GM12801 (cell line): ENCODE measurements around the gene ORM2.

Source experiments
- TF ChIP-seq, protein P1 (sequence below): IDR thresholded peaks from one replicate; pipeline ENCODE4 v1.5.1; 2011; ENCODE audit warnings: control low read depth; ENCODE audit not compliant: insufficient read length; ENCODE audit errors: extremely low read depth

The ORM2 gene

DNA sequence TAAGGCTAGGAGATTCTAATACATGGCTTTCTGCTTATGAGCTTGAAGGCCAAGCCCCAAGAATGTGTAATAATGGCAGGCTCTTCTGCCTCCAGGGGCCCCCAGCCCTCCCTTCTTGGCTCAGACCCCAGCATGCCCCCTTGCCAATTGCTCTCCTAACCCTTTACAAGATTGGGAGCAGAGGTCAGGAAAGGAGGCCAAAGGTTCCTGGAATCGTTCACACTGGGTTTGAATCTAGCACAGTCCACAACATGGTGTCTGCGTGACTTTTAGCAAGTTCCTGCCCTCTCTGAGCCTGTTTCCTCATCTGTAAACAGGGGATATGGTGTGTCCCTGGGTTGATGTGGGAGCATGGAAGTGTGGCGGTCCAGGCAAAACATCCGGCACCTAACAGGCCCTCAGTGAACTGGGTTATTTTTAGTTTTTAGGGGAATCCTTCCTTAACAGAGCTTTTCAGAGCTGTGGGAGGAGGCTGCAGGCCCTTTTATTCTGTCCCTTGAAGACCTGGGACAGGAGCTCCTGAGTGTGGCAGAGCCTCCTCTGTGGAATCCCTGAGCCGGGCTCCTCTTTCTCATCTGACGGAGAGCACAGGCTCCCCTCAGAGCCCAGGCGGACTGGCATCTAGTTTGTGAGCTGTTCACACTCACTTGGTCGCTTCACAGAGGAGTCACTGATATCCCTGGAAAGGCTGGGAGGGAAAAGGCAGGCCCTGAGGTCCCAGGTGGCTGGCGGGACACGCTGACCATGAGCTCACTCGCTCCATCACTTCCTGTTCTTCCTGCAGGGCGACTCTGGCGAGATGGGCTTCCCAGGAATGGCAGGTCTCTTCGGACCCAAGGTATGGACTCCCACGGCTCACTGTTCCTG lies 30.1 kb upstream of the ORM2 start:
- TF ChIP-seq, protein P1, sequence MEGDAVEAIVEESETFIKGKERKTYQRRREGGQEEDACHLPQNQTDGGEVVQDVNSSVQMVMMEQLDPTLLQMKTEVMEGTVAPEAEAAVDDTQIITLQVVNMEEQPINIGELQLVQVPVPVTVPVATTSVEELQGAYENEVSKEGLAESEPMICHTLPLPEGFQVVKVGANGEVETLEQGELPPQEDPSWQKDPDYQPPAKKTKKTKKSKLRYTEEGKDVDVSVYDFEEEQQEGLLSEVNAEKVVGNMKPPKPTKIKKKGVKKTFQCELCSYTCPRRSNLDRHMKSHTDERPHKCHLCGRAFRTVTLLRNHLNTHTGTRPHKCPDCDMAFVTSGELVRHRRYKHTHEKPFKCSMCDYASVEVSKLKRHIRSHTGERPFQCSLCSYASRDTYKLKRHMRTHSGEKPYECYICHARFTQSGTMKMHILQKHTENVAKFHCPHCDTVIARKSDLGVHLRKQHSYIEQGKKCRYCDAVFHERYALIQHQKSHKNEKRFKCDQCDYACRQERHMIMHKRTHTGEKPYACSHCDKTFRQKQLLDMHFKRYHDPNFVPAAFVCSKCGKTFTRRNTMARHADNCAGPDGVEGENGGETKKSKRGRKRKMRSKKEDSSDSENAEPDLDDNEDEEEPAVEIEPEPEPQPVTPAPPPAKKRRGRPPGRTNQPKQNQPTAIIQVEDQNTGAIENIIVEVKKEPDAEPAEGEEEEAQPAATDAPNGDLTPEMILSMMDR: no peak

DNA sequence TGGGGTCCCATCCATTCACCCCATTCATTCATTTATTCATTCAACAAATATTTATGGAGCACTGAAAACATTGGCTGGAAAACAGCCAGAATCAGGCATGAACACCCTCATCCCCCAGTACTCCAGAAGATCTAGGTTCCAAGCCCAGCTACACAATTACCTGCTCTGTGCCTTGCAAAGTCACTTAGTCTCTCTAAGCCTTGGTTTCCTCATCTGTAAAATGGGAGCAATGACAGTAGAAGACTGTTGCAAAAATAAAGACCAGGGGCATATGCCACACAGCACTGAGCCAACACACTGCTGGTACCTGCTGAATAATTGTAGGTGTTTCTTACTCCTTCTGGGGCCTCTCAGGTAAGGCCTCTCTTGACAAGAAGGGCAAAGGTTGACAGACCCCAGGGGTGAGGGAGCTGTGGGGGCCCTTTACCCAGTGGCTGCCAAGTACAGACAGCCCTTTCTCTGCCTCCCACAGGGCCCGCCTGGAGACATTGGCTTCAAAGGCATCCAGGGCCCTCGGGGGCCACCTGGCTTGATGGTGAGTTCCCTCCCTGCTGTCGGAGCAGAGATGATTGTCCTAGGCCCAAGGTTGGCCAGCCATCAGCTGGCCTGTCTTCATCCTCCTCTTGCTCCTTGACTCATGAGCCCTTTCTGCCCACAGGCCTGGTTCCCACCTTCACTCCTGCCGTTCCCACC lies 29.4 kb upstream of the ORM2 start:
- TF ChIP-seq, protein P1: no peak

DNA sequence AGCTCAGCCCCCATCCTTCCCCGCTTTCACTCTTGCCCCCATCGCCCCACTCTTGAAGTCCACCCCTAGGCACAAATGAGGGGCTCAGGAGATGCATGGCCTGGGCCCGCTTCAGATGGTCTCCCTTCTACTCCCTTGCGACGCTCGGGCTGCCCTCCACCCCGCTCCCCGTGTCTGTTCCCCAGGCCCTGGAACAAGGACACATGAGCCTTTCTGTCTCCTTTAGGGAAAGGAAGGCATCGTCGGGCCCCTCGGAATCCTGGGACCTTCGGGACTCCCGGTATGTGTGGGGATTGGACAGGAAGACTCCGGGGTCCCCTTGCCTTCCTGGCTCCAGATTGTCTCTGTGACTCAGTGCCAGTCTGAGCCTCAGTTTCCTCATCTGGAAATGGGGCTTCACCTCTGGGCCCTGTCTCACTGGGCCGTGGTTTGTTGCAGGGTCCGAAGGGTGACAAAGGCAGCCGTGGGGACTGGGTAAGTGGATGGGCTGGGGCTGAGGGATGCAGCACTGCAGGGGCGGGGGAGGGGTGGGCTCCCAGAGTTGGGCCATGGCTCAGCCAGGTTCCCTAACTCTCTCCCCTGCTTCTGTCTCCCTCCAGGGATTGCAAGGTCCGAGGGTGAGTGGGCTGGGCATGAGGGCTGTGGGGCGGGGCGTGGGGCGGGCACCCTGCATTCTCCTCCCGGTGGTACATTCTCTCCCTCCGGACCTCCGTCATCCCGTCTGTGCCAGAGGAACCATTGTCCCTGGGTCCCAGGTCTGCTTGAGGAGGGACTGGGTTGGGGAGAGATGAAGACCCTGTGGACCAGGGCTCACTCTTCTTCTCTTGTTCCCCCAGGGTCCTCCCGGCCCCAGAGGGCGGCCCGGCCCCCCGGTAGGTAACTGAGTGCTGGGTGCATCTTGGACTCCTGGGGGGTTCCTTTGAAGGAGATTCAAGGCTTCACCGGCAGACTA lies 28.5 kb upstream of the ORM2 start:
- TF ChIP-seq, protein P1: no peak

DNA sequence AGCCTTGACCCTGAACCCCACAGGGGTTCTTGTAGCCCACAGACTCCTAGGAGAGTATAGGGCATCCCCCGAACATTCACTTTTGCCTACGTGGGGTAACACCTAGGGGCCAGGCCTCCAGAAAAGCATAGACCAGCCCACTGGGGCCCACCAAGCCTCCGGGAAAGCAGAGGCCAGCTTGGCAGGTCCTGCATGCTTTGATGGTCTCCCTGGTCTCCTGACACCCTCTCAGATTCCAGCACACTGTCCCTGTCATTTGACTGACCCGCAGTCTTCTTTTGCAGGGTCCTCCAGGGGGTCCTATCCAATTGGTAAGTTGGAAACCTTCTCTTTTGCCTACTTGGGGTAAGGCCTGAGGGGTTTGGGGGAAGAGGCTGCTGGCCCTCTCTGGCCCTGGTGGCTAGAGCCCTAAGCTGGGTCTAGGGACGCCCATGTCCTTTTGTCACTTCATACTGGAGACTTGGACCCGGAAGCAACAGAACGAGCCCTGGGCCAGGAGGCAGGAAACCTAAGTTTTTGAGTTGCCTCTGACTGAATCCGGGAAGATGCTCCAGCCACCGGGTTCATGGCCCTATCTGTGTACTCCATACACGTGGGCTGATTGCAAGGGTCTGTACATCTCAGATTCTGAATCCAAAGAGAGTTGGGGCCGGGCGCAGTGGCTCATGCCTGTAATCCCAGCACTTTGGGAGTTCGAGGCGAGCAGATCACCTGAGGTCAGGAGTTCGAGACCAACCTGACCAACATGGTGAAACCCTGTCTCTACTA lies 27.7 kb upstream of the ORM2 start:
- TF ChIP-seq, protein P1: no peak

DNA sequence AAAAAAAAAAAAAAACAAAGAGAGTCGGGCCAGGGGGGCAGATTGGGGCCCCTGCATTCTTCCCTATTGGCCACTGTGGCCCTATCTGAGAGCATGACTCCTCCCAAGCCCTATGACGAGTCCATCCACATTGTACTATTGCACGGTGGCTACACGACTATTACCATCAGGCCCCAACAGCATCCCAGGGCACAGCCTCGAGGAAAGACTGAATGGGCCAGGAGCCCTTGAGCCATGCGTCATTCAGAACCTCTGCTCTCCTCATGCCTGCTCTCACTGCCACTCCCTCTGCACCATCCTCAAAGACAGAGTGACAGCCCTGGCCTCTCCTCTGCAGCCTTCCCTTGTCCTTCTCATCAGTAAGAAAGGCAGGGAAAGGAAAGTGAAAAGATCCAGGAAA lies 26.9 kb upstream of the ORM2 start:
- TF ChIP-seq, protein P1: no peak

DNA sequence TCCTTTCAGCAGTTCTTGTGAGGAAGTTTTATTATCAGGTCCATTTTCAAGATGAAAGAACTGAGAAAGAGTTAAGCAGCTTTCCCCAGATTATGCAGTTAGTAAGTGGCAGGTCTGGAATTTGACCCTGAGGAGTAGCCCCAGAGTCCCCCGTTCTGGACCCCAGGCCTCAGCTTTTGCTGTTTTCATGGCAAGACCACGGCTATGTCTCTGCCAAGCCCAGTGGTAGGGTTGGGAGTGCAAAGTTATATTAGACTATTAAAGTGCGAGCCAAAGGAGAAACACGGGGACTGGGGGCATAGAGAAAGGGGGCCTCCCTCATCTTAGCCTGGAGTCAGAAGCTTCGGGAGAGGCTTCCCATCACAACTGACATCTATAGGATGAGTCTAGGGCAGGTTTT lies 26.1 kb upstream of the ORM2 start:
- TF ChIP-seq, protein P1: no peak
